ENCODE results near the gene PGAM2. TPM values are rescaled to one million over a fixed set of nuclear protein-coding genes. Genes with fewer than 3 reads are reported as not detected.
"Not testable (repeated sequence)": the region's sequence is repeated elsewhere in the genome, so short reads cannot be mapped to it uniquely, and the experiment has no call there.

PGAM2 gene
- total RNA-seq, 2 experiments from 2014 or later, result 0.69 to 0.80 TPM

DNA sequence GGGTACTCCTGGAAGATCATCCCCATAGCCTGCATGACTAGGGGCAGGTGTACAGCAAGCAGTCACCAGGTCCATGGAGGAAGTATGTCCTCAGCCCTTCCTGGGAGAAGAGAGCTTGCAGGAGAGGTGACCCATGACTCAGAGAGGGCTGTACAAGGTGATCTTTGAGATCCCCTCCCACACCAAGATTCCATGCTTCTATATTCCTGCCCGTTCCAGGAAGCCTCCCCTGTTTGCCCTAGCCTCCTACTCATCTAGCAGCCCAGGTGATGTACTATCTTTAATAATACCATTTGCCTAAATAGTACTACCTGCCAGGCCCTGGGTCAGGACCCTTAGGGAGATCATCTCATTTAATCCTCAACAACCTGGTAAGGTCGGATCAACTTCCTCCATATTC lies 27.4 kb downstream of the PGAM2 start:
- H3K4me3 ChIP-seq (ENCODE audit: low read depth, low read length, poor library complexity, severe bottlenecking); intact Hi-C loops (cut with micrococcal nuclease; ENCODE audit: unreplicated experiment); H3K27ac ChIP-seq (ENCODE audit: low read depth, low read length, poor library complexity, severe bottlenecking); H3K9me2 ChIP-seq (ENCODE audit: insufficient read depth, low read length); H4K20me1 ChIP-seq (ENCODE audit: insufficient read depth, low read length); H3K4me2 ChIP-seq (ENCODE audit: low read length); H3K36me3 ChIP-seq (ENCODE audit: insufficient read depth, low read length); BruUV-seq (replicated peaks); H2AFZ ChIP-seq (ENCODE audit: low read length); H3K9me3 ChIP-seq (ENCODE audit: low read length); H3K4me1 ChIP-seq (ENCODE audit: insufficient read depth, low read length, poor library complexity, severe bottlenecking); CTCF ChIA-PET (ENCODE audit: unreplicated experiment); DNase-seq (ENCODE audit: low spot score); H3K79me2 ChIP-seq (ENCODE audit: insufficient read depth, low read depth, low read length): not testable (repeated sequence)
- POLR2A ChIA-PET, result interaction anchor here (0.7 kb wide), 1 partner anchor 19 kb away, joined by 3 read pairs; no protein-coding TSS in a partner anchor

DNA sequence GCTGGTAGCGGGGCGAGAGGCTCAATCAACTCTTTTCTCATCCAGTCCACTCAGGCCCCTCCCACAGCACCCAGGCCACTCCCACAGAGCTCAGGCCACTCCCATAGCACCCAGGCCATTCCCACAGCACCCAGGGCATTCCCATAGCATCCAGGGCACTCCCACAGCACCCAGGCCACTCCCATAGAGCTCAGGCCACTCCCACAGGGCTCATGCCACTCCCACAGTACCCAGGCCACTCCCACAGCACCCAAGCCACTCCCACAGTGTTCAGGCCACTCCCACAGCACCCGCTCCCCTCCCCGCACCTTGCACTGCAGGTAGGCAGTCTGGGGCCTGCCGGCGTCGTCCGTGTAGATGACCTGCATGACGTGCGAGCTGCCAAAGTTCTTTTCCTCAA lies 29.0 kb downstream of the PGAM2 start:
- CTCF ChIA-PET (ENCODE audit: unreplicated experiment), result not testable (repeated sequence)

DNA sequence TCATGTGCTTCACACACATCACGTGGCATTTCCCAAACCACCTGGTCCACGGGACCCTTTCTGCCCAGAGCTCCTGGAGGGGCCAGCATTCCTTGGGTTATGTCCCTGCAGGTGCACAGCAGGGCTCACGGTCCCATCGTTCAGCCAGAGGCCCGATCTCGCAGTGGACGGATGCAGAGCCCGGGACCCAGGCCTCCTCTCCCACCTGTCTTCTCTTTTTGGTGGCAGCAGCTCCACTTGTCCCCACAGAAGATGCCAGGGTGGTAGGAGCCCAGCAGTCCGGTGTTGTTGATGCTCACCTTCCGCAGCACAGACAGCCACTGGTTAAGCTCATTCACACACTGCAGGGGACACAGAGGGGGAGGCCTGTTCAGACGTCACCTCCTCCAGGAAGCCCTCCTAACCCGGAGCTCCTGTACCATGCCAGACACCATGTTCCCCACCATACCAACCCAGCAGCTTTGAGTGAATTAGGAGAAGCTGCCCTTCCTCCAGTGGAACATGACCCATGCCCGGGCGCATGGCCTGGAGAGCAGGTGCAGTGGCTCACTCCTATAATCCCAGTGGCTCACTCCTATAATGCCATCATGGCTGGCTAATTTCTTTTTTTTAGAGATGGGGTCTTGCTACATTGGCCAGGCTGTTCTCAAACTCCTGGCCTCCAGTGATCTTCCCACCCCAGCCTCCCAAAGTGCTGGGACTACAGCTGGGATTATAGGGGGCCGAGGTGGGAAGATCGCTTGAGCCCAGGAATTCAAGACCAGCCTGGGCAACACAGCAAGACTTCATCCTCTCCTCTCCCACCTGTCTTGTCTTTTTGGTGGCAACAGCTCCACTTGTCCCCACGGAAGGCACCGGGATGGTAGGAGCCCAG lies 31.2 kb downstream of the PGAM2 start:
- H3K36me3 ChIP-seq (ENCODE audit: insufficient read depth, low read length); H3K9me2 ChIP-seq (ENCODE audit: insufficient read depth, low read length); H3K79me2 ChIP-seq (ENCODE audit: insufficient read depth, low read depth, low read length); intact Hi-C loops (cut with micrococcal nuclease; ENCODE audit: unreplicated experiment); H3K4me1 ChIP-seq (ENCODE audit: insufficient read depth, low read length, poor library complexity, severe bottlenecking); H3K4me2 ChIP-seq (ENCODE audit: low read length); H3K27ac ChIP-seq (ENCODE audit: low read depth, low read length, poor library complexity, severe bottlenecking); POLR2A ChIA-PET; H2AFZ ChIP-seq (ENCODE audit: low read length); DNase-seq (ENCODE audit: low spot score); H4K20me1 ChIP-seq (ENCODE audit: insufficient read depth, low read length); H3K9me3 ChIP-seq (ENCODE audit: low read length); BruUV-seq (replicated peaks); H3K4me3 ChIP-seq (ENCODE audit: low read depth, low read length, poor library complexity, severe bottlenecking): not testable (repeated sequence)
- CTCF ChIA-PET (ENCODE audit: unreplicated experiment), result interaction anchor here (0.6 kb wide), 1 partner anchor 31 kb away, joined by 4 read pairs; no protein-coding TSS in a partner anchor

More for the DNA sequence above, 29.0 kb downstream of the PGAM2 start:
- H4K20me1 ChIP-seq (ENCODE audit: insufficient read depth, low read length); POLR2A ChIA-PET; H3K4me3 ChIP-seq (ENCODE audit: low read depth, low read length, poor library complexity, severe bottlenecking); H2AFZ ChIP-seq (ENCODE audit: low read length); H3K79me2 ChIP-seq (ENCODE audit: insufficient read depth, low read depth, low read length); H3K36me3 ChIP-seq (ENCODE audit: insufficient read depth, low read length); H3K9me3 ChIP-seq (ENCODE audit: low read length); BruUV-seq (replicated peaks); H3K9me2 ChIP-seq (ENCODE audit: insufficient read depth, low read length); H3K4me2 ChIP-seq (ENCODE audit: low read length); H3K4me1 ChIP-seq (ENCODE audit: insufficient read depth, low read length, poor library complexity, severe bottlenecking); H3K27ac ChIP-seq (ENCODE audit: low read depth, low read length, poor library complexity, severe bottlenecking): not testable (repeated sequence)
- intact Hi-C loops (cut with micrococcal nuclease; ENCODE audit: unreplicated experiment), result loop anchor here (1.0 kb wide), 1 partner anchor 10 kb away; no protein-coding TSS in a partner anchor
- DNase-seq (ENCODE audit: low spot score), result peak; percentile 44

DNA sequence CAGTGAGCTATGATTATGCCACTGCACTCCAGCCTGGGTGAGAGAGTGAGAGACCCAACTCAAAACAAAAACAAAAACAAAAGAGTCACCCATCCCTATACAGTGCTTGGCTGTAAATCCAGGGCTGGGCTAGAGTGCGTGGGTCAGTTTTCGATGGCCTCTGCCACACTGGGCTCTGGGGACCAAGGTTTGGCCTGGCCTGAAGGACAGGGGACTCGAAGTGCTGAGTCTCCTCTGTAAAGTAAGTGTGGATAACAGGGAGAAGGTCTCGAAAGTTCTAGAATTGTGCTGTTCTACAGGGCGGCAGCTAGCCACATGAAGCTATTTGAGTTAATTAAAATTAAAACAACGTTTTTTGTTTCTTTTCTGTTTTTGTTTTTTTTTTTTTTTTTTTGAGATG lies 33.3 kb downstream of the PGAM2 start:
- DNase-seq (ENCODE audit: low spot score); CTCF ChIA-PET (ENCODE audit: unreplicated experiment); H2AFZ ChIP-seq (ENCODE audit: low read length); intact Hi-C loops (cut with micrococcal nuclease; ENCODE audit: unreplicated experiment); H3K9me3 ChIP-seq (ENCODE audit: low read length); H3K79me2 ChIP-seq (ENCODE audit: insufficient read depth, low read depth, low read length); H3K4me1 ChIP-seq (ENCODE audit: insufficient read depth, low read length, poor library complexity, severe bottlenecking); BruUV-seq (replicated peaks); H3K4me3 ChIP-seq (ENCODE audit: low read depth, low read length, poor library complexity, severe bottlenecking); H3K36me3 ChIP-seq (ENCODE audit: insufficient read depth, low read length); H3K27ac ChIP-seq (ENCODE audit: low read depth, low read length, poor library complexity, severe bottlenecking); H4K20me1 ChIP-seq (ENCODE audit: insufficient read depth, low read length); H3K4me2 ChIP-seq (ENCODE audit: low read length); POLR2A ChIA-PET; H3K9me2 ChIP-seq (ENCODE audit: insufficient read depth, low read length): not testable (repeated sequence)

DNA sequence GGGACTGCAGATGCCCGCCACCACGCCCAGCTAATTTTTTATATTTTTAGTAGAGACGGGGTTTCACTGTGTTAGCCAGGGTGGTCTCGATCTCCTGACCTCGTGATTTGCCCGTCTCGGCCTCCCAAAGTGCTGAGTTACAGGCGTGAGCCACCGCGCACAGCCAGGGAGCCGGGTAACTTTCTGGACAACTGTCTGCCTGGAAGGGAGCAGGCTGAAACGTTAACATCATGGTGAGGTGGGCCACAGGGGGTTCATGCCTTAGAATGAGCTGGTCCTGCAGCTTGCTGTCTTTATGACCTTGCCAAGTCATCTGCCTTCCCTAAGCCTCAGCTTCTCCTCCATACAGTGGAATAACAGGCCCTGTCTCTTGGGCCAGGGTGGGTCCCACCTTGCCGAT lies 34.0 kb downstream of the PGAM2 start:
- DNase-seq (ENCODE audit: low spot score); BruUV-seq (replicated peaks); H3K79me2 ChIP-seq (ENCODE audit: insufficient read depth, low read depth, low read length); H3K27ac ChIP-seq (ENCODE audit: low read depth, low read length, poor library complexity, severe bottlenecking); H2AFZ ChIP-seq (ENCODE audit: low read length); H3K4me3 ChIP-seq (ENCODE audit: low read depth, low read length, poor library complexity, severe bottlenecking); H3K36me3 ChIP-seq (ENCODE audit: insufficient read depth, low read length); H3K4me1 ChIP-seq (ENCODE audit: insufficient read depth, low read length, poor library complexity, severe bottlenecking); H3K9me3 ChIP-seq (ENCODE audit: low read length); CTCF ChIA-PET (ENCODE audit: unreplicated experiment); H3K9me2 ChIP-seq (ENCODE audit: insufficient read depth, low read length); POLR2A ChIA-PET; H4K20me1 ChIP-seq (ENCODE audit: insufficient read depth, low read length); intact Hi-C loops (cut with micrococcal nuclease; ENCODE audit: unreplicated experiment); H3K4me2 ChIP-seq (ENCODE audit: low read length): not testable (repeated sequence)

DNA sequence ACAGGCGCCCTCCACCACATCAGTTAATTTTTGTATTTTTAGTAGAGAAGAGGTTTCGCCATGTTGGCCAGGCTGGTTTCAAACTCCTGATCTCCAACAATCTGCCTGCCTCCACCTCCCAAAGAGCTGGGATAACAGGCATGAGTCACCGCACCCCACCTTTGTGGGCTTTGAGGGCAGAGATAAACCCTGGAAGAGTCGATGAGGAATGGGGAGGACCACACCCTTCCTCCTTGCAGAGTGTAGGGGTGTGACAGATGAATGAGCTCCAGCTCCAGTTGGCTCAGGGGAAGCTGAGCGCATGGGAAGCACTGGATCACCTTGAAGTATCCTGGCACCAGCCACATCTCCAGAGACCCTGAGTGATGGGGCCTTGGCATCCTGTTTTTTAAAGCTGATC lies 35.3 kb downstream of the PGAM2 start:
- BruUV-seq (replicated peaks); H4K20me1 ChIP-seq (ENCODE audit: insufficient read depth, low read length); H3K4me1 ChIP-seq (ENCODE audit: insufficient read depth, low read length, poor library complexity, severe bottlenecking); H2AFZ ChIP-seq (ENCODE audit: low read length); H3K4me2 ChIP-seq (ENCODE audit: low read length); intact Hi-C loops (cut with micrococcal nuclease; ENCODE audit: unreplicated experiment); CTCF ChIA-PET (ENCODE audit: unreplicated experiment); H3K79me2 ChIP-seq (ENCODE audit: insufficient read depth, low read depth, low read length); H3K36me3 ChIP-seq (ENCODE audit: insufficient read depth, low read length); H3K9me3 ChIP-seq (ENCODE audit: low read length); H3K9me2 ChIP-seq (ENCODE audit: insufficient read depth, low read length); DNase-seq (ENCODE audit: low spot score); H3K27ac ChIP-seq (ENCODE audit: low read depth, low read length, poor library complexity, severe bottlenecking); H3K4me3 ChIP-seq (ENCODE audit: low read depth, low read length, poor library complexity, severe bottlenecking); POLR2A ChIA-PET: not testable (repeated sequence)
